Fibroblast of pulmonary artery (primary cell): Measurements from ENCODE around the gene ARHGAP10.
"Not testable (repeated sequence)": the region's sequence is repeated elsewhere in the genome, so short reads cannot be mapped to it uniquely, and the experiment has no call there.

Experiments used
- DNase-seq: peaks from one replicate; pipeline ENCODE4 v3.0.0-alpha.2; 2010; ENCODE audit warnings: low read depth
- H3K4me3 ChIP-seq: replicated peaks from 2 replicates; pipeline ENCODE4 v1.5.1; 2011; ENCODE audit warnings: low read depth, mild to moderate bottlenecking, control low read depth, low read length, moderate library complexity
- CTCF ChIP-seq: IDR thresholded peaks from 2 replicates; pipeline ENCODE4 v1.5.1; 2011; ENCODE audit warnings: mild to moderate bottlenecking, control low read depth, low read length, inconsistent platforms; ENCODE audit errors: missing control alignments

Gene ARHGAP10

GRCh38 chr4:147991543-147992283 lies 259.8 kb downstream of the ARHGAP10 start:
- no peak overlapping the region for H3K4me3 ChIP-seq
- DNase-seq: no peak
- TF ChIP-seq CTCF: no peak

- TF ChIP-seq CTCF: no peak
- H3K4me3 ChIP-seq: no peak overlapping the region
These were observed 262.2 kb downstream of the ARHGAP10 start for GRCh38 chr4:147994076-147994475.

GRCh38 chr4:147994491-147995385 lies 262.9 kb downstream of the ARHGAP10 start:
- peak; percentile 51 for DNase-seq
- TF ChIP-seq CTCF: no peak
- no peak overlapping the region for H3K4me3 ChIP-seq

More at GRCh38 chr4:147994076-147994475, 262.2 kb downstream of the ARHGAP10 start:
- DNase-seq: peak; percentile 86

- no peak overlapping the region for H3K4me3 ChIP-seq
- no peak for TF ChIP-seq CTCF
- DNase-seq: no peak
These were observed 265.0 kb downstream of the ARHGAP10 start for GRCh38 chr4:147996859-147997258.

GRCh38 chr4:148000038-148000437 lies 268.1 kb downstream of the ARHGAP10 start:
- not testable (repeated sequence) for H3K4me3 ChIP-seq, DNase-seq

GRCh38 chr4:148004228-148004857 lies 272.5 kb downstream of the ARHGAP10 start:
- DNase-seq: peak; percentile 38
- H3K4me3 ChIP-seq: no peak overlapping the region
- TF ChIP-seq CTCF: no peak

- H3K4me3 ChIP-seq: no peak overlapping the region
- DNase-seq: no peak
- no peak for TF ChIP-seq CTCF
These were observed 274.1 kb downstream of the ARHGAP10 start for GRCh38 chr4:148006001-148006400.
